Omental fat pad (tissue), 4 donors: Measurements from ENCODE around the gene CHST8. TPM values are rescaled to one million over a fixed set of nuclear protein-coding genes. Genes with fewer than 3 reads are reported as not detected.
"Not testable (repeated sequence)": the region's sequence is repeated elsewhere in the genome, so short reads cannot be mapped to it uniquely, and the experiment has no call there.

ENCODE experiments used
- ATAC-seq: fragments of 150-250 bp; one replicate; pipeline ENCODE4 v1.9.1; 2016; ENCODE audit warnings: mild to moderate bottlenecking, moderate library complexity; ENCODE audit not compliant: low FRiP score
- DNase-seq: peaks from one replicate; pipeline ENCODE4 v3.0.0-alpha.2; 2019; ENCODE audit warnings: low spot score
- CTCF ChIP-seq, 3 donors: fragments of 450-650 bp; IDR thresholded peaks; one replicate each; pipeline ENCODE4 v1.5.1; 2016 to 2017; ENCODE audit warnings: antibody characterized with exemption in 3 of 3, mild to moderate bottlenecking in 3 of 3, moderate library complexity in 2 of 3
- total RNA-seq, 4 donors: library from RNA; depleted of rRNA; stranded (reverse); fragments of >200 nt; gene quantifications; one replicate each; pipeline ENCODE4 v1.1.0, GENCODE V29; 2016

CHST8 gene
- total RNA-seq, 4 donors from 2014 or later, result 1.3 to 4.8 (median 1.4) TPM; not detected in 1

GRCh38 chr19:33660410-33661124 is 38.8 kb downstream of the CHST8 start:
- no peak for TF ChIP-seq CTCF (IDR thresholded peaks at IDR 0.05)
- ATAC-seq (no peak), DNase-seq (no peak)

- TF ChIP-seq CTCF (IDR thresholded peaks at IDR 0.05), result no peak
- ATAC-seq, result no peak
- DNase-seq, result no peak
Observed at GRCh38 chr19:33661336-33661735, 39.6 kb downstream of the CHST8 start.

GRCh38 chr19:33662391-33663092 is 40.8 kb downstream of the CHST8 start:
- no peak for TF ChIP-seq CTCF (IDR thresholded peaks at IDR 0.05)
- no peak for ATAC-seq
- no peak for DNase-seq

- not testable (repeated sequence) for ATAC-seq, DNase-seq
Observed at GRCh38 chr19:33663316-33663715, 41.6 kb downstream of the CHST8 start.

GRCh38 chr19:33664744-33665143 is 43.0 kb downstream of the CHST8 start:
- DNase-seq, result no peak
- TF ChIP-seq CTCF (IDR thresholded peaks at IDR 0.05), result no peak
- ATAC-seq, result no peak

- no peak for ATAC-seq
- TF ChIP-seq CTCF (IDR thresholded peaks at IDR 0.05), result no peak
- no peak for DNase-seq
Observed at GRCh38 chr19:33665776-33666595, 44.2 kb downstream of the CHST8 start.

GRCh38 chr19:33667141-33667650 is 45.4 kb downstream of the CHST8 start:
- ATAC-seq, result no peak
- no peak for DNase-seq
- no peak for TF ChIP-seq CTCF (IDR thresholded peaks at IDR 0.05)
